GM21786 (cell line): ENCODE data around the gene ZNF490.
A peak's percentile ranks its signal among the peaks of the same experiment; 100 is the strongest.
"Not testable (repeated sequence)": the region's sequence is repeated elsewhere in the genome, so short reads cannot be mapped to it uniquely, and the experiment has no call there.

Experiments used
- ATAC-seq: cut with Tn5 transposase; IDR thresholded peaks from one replicate; pipeline ENCODE4 v1.9.1; 2021; ENCODE audit not compliant: unreplicated experiment

ZNF490 gene

GRCh38 chr19:12610540-12611360 lies at the start of gene ZNF490, which contains the start of gene ZNF791:
Gene ZNF490 (minus strand): TSS chr19:12610813. CDS start chr19:12610680, 133 bp downstream.
Gene ZNF791 (plus strand): TSS chr19:12610920. CDS start chr19:12611080, 160 bp downstream.
- ATAC-seq: peak; percentile 79

DNA sequence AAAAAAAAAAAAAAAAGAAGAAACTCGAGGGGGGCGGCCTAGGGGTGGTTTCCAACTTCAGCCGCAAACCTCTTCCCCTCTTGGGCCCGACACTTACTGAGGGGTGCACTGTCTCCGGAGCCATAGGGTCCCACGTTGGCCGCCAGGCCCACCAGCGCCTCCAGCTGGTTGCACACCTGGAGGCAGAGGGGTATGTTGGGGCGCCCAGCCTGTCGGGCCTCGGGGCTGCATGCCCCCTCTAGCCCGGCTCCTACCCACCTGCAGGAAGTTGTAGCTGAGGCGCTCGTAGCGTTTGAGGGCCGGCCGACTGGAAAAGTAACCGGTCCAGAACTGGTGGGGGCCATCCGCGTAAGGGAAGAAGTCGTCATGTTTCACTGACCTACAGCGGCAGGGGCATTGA lies 47.4 kb upstream of the ZNF490 start:
- no peak for ATAC-seq

DNA sequence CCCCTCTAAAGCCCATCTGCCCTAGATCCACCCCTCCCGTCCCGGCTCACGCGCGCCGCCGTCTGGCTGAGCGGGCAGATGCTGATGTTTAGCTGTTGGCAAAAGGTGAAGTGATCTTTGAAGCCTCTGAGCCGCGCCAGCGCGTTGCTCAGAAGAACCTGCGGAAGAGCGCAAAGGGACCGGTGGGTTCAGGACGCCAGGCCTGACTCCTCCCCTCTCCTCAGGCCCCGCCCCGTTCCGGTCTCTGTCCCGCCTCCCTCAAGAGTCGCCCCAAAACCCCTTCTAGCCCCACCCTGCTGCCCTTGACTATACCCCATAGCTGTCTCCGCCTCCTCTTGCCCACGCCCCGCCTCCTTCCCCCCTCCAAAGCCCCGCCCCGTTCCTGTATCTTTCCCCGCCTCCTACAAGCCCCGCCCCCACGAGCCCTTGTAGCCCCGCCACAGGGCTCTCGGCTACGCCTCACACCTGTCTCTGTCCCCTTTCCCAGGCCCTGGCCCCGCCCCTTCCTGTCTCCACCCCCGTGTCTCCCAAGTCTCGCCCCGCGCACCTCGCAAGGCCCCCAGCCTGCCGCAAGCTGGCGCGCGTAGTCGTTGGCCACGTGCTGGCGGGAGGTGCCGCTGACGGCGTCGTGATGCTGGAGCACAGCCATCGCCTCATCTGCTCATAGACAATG lies 46.4 kb upstream of the ZNF490 start:
- no peak for ATAC-seq

- no peak for ATAC-seq
Measured at GRCh38 chr19:12655546-12655945, 44.9 kb upstream of the ZNF490 start.

DNA sequence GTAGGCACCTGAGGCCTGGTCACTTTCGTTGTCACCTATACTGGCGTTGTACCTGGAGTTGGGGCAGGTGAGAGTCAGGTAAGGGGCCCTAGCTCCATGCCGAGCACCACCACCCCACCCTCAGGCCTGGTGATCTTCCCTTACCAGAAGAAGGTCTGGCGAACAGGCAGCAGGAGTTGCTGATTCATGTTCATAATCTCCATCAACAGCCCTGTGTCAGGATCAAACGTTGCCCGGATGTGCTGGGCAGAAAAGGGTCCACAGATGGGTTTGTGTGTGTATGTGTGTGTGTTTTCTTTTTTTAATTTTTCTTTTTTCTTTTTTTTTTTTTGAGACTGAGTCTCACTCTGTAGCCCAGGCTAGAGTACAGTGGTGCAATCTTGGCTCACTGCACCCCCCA lies 41.6 kb upstream of the ZNF490 start:
- no peak for ATAC-seq

GRCh38 chr19:12649941-12650340 lies 39.3 kb upstream of the ZNF490 start:
- ATAC-seq: no peak

GRCh38 chr19:12648088-12648487 lies 37.5 kb upstream of the ZNF490 start:
- no peak for ATAC-seq

- no peak for ATAC-seq
Measured at GRCh38 chr19:12647490-12648071, 37.0 kb upstream of the ZNF490 start.

GRCh38 chr19:12647047-12647446 lies 36.4 kb upstream of the ZNF490 start:
- no peak for ATAC-seq

DNA sequence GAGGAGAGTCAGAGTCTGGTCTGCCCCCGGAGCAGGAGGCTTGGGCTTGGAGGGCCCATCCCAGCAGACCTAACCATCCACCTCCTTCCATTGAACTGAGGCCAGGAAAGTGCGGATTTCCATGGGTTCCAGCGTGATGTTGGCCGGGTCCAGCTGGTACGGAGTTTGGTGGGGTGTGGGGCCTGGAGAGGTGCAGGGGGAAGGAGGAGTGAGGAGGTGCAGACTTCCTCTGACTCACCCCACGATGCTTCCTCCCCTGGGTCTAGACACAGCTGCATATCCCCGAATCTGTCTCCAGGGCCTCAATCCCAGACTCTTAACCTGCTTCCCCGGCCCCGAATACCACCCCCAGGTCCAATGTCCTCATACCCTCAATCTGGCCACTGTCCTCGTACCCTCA lies 35.9 kb upstream of the ZNF490 start:
- ATAC-seq: no peak

GRCh38 chr19:12643716-12644115 lies 33.1 kb upstream of the ZNF490 start:
- not testable (repeated sequence) for ATAC-seq

GRCh38 chr19:12642506-12642905 lies 31.9 kb upstream of the ZNF490 start:
- no peak for ATAC-seq

DNA sequence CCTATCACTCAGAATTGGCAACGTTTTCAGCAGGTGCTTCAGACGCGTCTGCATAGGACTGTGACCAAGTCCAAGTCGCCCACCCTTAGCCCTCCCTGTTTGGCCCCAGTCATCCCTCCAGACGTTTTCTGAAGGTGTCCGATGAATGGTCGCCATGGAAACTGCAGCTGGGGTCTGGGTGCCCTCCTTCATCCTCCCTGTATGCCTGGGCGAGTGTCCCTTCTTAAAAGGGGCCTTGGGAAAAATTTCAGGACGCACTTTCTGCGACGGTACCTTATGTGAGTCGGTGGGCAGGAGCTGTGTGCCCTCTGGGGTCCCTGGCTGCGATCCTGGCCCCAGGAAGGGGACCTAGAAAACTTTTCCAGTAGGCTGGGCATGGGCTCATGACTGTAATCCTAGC lies 30.8 kb upstream of the ZNF490 start:
- ATAC-seq: no peak

GRCh38 chr19:12639901-12640613 lies 29.4 kb upstream of the ZNF490 start:
- ATAC-seq: no peak

DNA sequence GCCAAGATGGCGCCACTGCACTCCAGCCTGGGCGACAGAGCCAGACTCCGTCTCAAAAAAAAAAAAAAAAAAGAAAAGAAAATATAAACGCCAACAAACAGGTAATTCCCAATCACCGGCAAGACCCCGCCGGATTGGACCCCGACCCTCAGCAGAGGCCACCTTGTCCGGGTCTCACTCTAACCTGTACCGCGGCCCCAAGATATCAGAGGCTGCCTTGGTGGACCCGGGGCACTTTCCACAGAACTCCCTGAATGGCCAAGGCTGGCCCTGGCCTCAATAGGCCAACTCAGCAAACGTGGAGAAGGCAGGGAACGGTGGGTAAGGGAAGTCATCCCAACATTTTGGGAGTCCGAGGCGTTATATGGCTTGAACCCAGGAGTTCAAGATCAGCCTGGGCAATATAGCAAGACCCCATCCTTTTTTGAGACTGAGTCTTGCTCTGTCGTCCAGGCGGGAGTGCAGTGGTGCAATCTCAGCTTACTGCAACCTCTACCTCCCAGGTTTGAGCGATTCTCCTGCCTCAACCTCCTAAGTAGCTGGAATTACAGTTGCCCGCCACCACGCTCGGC lies 28.1 kb upstream of the ZNF490 start:
- ATAC-seq: no peak

DNA sequence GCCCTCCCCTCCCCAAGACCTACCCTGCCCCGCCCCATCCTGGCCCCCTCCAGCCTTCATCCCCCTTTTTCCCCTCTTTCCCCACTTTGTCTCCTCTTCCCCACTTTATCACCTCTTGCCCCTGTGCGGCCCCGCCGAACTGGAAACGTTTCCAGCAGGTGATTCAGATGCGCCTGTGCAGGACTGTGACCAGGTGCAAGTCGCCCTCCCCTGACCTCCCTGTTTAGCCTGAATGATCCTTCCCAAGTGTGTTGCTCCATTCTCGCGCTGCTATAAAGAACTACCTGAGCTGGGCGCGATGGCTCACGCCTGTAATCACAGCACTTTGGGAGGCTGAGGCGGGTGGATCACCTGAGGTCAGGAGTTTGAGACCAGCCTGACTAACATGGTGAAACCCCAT lies 26.0 kb upstream of the ZNF490 start:
- no peak for ATAC-seq

- ATAC-seq: no peak
Measured at GRCh38 chr19:12629215-12629614, 18.6 kb upstream of the ZNF490 start.

GRCh38 chr19:12628040-12629022 lies 17.7 kb upstream of the ZNF490 start:
- no peak for ATAC-seq

DNA sequence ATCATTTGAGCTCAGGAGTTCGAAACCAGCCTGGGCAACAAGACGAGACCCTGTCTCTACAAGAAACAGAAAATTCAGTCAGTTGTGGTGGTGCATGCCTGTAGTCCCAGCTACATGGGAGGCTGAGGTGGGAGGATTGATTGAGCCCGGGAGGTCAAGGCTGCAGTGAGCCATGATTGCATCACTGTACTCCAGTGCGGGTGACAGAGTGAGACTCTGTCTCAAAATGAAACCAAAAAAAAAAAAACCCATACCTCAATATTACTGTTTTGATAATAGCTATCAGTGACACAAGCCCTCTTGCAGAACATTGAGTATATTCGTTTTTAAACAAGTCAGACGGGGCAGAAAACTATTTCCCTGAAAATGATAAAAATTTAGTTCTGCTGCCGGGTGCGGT lies 16.3 kb upstream of the ZNF490 start:
- no peak for ATAC-seq
